HepG2 (cell line): ENCODE results near the gene IL22RA1. TPM values are rescaled to one million over a fixed set of nuclear protein-coding genes. Genes with fewer than 3 reads are reported as not detected.
A peak's percentile ranks its signal among the peaks of the same experiment; 100 is the strongest.

Source experiments
- ATF3 ChIP-seq: sonication (generic); formaldehyde crosslinking; IDR thresholded peaks from 2 replicates; pipeline ENCODE4 v1.4.0; 2020; ENCODE audit warnings: missing genetic modification reagents
- FOXK1 ChIP-seq: sonication (generic); formaldehyde crosslinking; IDR thresholded peaks from 2 replicates; pipeline ENCODE4 v1.4.0; 2020; ENCODE audit warnings: low read depth, missing genetic modification reagents, borderline replicate concordance
- GZF1 ChIP-seq: sonication (generic); formaldehyde crosslinking; IDR thresholded peaks from 2 replicates; pipeline ENCODE4 v1.5.1; 2020; ENCODE audit warnings: mild to moderate bottlenecking, missing genetic modification reagents
- JUN ChIP-seq: sonication (generic); formaldehyde crosslinking; IDR thresholded peaks from 2 replicates; pipeline ENCODE4 v1.4.0; 2020; ENCODE audit warnings: mild to moderate bottlenecking, missing genetic modification reagents
- KMT2B ChIP-seq: IDR thresholded peaks from 2 replicates; pipeline ENCODE4 v1.6.1; 2016; ENCODE audit warnings: missing genetic modification reagents, missing compliant biosample characterization
- MLX ChIP-seq: IDR thresholded peaks from 2 replicates; pipeline ENCODE4 v1.6.1; 2016
- RBFOX2 ChIP-seq: fragments of 200-400 bp; formaldehyde crosslinking; IDR thresholded peaks from 2 replicates; pipeline ENCODE4 v1.6.1; 2017; ENCODE audit warnings: low read depth, mild to moderate bottlenecking, low read length
- SETDB1 ChIP-seq: sonication (generic); formaldehyde crosslinking; IDR thresholded peaks from 2 replicates; pipeline ENCODE4 v1.5.1; 2020; ENCODE audit warnings: missing genetic modification reagents, mild to moderate bottlenecking, borderline replicate concordance
- SMYD3 ChIP-seq: sonication (generic); formaldehyde crosslinking; IDR thresholded peaks from 2 replicates; pipeline ENCODE4 v1.8.1; 2023; ENCODE audit warnings: mild to moderate bottlenecking, missing genetic modification reagents
- SP2 ChIP-seq: sonication (generic); formaldehyde crosslinking; IDR thresholded peaks from 2 replicates; pipeline ENCODE4 v1.5.1; 2020; ENCODE audit warnings: mild to moderate bottlenecking, missing genetic modification reagents
- ZBTB1 ChIP-seq: sonication (generic); formaldehyde crosslinking; IDR thresholded peaks from 2 replicates; pipeline ENCODE4 v1.4.0; 2020; ENCODE audit warnings: missing genetic modification reagents, borderline replicate concordance
- ZBTB38 ChIP-seq: sonication (generic); formaldehyde crosslinking; IDR thresholded peaks from 2 replicates; pipeline ENCODE4 v1.5.1; 2020; ENCODE audit warnings: mild to moderate bottlenecking, missing genetic modification reagents
- ZNF337 ChIP-seq: sonication (generic); formaldehyde crosslinking; IDR thresholded peaks from 2 replicates; pipeline ENCODE4 v1.5.1; 2020; ENCODE audit warnings: missing genetic modification reagents, low read depth, mild to moderate bottlenecking, borderline replicate concordance
- polyA plus RNA-seq, 8 experiments: library from polyadenylated mRNA; depleted of rRNA in 3 of 8; stranded (reverse) in 7 of 8; unstranded in 1 of 8; fragments of >200 nt; fragmentation: Illumina TruSeq in 4 of 8; extraction: Trizol in 4 of 8; gene quantifications; 2 replicates each; pipeline versions ENCODE4 v1.2.1 to v1.2.3, GENCODE V29; 2011 to 2016; ENCODE audit warnings: low read depth in 4 of 8, missing spikeins in 1 of 8, mixed read lengths in 1 of 8; ENCODE audit not compliant: insufficient read depth in 1 of 8
- total RNA-seq, 5 experiments: library from RNA; depleted of rRNA; stranded (reverse); fragments of >200 nt; fragmentation: Illumina TruSeq; extraction: Trizol; gene quantifications; 2 replicates each; pipeline ENCODE4 v1.2.3, GENCODE V29; 2016; ENCODE audit warnings: low read depth in 1 of 5
- TF ChIP-seq, protein P1 (sequence below): sonication (generic); formaldehyde crosslinking; IDR thresholded peaks from 2 replicates; pipeline ENCODE4 v1.5.0; 2020; ENCODE audit warnings: missing genetic modification reagents
- TF ChIP-seq, protein P2 (sequence below): sonication (generic); formaldehyde crosslinking; IDR thresholded peaks from 2 replicates; pipeline ENCODE4 v1.4.0; 2020; ENCODE audit warnings: missing genetic modification reagents
- TF ChIP-seq, protein P3 (sequence below): sonication (generic); formaldehyde crosslinking; IDR thresholded peaks from 2 replicates; pipeline ENCODE4 v1.4.0; 2020; ENCODE audit warnings: missing genetic modification reagents
- TF ChIP-seq, protein P4 (sequence below): sonication (generic); formaldehyde crosslinking; IDR thresholded peaks from 2 replicates; pipeline ENCODE4 v1.8.1; 2023; ENCODE audit warnings: missing genetic modification reagents, inconsistent platforms, borderline replicate concordance

Gene IL22RA1
- total and polyA plus RNA-seq, 2 of the 13 experiments (the other 11 are each of a cell fraction or from before 2014, with no cell fraction given): 4.4 to 10.2 TPM

DNA sequence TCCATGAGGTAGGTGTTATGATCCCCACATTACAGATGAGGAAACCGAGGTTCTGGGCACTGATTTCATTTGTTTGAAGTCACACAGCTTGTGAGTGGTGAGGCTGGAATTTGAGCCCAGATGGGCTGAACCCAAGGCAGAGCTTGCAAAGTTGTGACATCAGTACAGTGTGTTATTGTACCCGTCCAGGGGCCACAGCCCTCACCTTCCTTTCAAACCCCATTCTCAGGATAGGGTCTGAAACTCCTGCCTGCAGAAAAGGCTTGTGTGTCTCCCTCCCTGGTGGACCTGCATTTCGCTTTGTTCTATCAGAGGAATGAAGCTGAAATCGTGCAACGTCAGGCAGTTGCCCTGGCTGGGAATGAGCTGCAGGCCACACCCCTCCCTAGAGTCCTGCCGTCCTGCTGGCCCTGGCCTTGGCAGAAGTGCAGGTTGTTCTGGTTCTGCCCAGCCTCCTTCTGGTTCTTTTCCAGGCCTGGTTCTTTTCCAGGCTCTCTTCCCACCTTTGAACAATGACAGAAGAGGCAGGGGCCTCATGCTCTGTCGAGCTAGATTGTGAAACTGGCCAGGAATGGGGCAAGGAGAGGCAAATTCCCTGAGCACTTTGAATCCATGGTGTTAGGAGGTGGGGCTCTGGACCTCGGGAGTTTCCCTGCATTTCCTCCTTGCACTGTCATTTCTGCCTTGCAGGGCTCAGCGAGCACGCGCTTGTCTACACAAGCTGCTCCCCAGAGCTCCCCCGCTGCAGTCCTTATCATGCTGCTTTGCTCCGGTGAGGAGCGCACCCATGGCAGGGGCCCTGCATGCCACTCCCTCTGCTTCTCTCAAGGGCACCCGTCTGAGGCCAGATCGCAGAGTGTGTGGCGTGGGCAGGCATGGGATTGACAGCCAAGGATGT lies 22.8 kb downstream of the IL22RA1 start (continued):
- TF ChIP-seq, protein P1, sequence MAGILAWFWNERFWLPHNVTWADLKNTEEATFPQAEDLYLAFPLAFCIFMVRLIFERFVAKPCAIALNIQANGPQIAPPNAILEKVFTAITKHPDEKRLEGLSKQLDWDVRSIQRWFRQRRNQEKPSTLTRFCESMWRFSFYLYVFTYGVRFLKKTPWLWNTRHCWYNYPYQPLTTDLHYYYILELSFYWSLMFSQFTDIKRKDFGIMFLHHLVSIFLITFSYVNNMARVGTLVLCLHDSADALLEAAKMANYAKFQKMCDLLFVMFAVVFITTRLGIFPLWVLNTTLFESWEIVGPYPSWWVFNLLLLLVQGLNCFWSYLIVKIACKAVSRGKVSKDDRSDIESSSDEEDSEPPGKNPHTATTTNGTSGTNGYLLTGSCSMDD: no peak
- TF ChIP-seq RBFOX2 (no peak), MLX (CRISPR knock-in tag) (peak; percentile 91), GZF1 (CRISPR knock-in tag) (peak; percentile 75; the same call in 1 of the 2 replicates), ZNF337 (CRISPR knock-in tag) (0 out of 2 replicates have a peak, but pooled peaks have one; percentile 59), ZBTB1 (CRISPR knock-in tag) (no peak), JUN (CRISPR knock-in tag) (0 out of 2 replicates have a peak, but pooled peaks have one; percentile 17), FOXK1 (no peak), ZBTB38 (no peak), SP2 (CRISPR knock-in tag) (no peak), ATF3 (CRISPR knock-in tag) (no peak), KMT2B (CRISPR knock-in tag) (0 out of 2 replicates have a peak, but pooled peaks have one; percentile 45), SMYD3 (CRISPR knock-in tag) (no peak; the same call in 1 of the 2 replicates), SETDB1 (CRISPR knock-in tag) (no peak)
- TF ChIP-seq, protein P2, sequence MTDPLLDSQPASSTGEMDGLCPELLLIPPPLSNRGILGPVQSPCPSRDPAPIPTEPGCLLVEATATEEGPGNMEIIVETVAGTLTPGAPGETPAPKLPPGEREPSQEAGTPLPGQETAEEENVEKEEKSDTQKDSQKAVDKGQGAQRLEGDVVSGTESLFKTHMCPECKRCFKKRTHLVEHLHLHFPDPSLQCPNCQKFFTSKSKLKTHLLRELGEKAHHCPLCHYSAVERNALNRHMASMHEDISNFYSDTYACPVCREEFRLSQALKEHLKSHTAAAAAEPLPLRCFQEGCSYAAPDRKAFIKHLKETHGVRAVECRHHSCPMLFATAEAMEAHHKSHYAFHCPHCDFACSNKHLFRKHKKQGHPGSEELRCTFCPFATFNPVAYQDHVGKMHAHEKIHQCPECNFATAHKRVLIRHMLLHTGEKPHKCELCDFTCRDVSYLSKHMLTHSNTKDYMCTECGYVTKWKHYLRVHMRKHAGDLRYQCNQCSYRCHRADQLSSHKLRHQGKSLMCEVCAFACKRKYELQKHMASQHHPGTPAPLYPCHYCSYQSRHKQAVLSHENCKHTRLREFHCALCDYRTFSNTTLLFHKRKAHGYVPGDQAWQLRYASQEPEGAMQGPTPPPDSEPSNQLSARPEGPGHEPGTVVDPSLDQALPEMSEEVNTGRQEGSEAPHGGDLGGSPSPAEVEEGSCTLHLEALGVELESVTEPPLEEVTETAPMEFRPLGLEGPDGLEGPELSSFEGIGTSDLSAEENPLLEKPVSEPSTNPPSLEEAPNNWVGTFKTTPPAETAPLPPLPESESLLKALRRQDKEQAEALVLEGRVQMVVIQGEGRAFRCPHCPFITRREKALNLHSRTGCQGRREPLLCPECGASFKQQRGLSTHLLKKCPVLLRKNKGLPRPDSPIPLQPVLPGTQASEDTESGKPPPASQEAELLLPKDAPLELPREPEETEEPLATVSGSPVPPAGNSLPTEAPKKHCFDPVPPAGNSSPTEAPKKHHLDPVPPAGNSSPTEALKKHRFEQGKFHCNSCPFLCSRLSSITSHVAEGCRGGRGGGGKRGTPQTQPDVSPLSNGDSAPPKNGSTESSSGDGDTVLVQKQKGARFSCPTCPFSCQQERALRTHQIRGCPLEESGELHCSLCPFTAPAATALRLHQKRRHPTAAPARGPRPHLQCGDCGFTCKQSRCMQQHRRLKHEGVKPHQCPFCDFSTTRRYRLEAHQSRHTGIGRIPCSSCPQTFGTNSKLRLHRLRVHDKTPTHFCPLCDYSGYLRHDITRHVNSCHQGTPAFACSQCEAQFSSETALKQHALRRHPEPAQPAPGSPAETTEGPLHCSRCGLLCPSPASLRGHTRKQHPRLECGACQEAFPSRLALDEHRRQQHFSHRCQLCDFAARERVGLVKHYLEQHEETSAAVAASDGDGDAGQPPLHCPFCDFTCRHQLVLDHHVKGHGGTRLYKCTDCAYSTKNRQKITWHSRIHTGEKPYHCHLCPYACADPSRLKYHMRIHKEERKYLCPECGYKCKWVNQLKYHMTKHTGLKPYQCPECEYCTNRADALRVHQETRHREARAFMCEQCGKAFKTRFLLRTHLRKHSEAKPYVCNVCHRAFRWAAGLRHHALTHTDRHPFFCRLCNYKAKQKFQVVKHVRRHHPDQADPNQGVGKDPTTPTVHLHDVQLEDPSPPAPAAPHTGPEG (CRISPR knock-in tag): no peak
- TF ChIP-seq, protein P3, sequence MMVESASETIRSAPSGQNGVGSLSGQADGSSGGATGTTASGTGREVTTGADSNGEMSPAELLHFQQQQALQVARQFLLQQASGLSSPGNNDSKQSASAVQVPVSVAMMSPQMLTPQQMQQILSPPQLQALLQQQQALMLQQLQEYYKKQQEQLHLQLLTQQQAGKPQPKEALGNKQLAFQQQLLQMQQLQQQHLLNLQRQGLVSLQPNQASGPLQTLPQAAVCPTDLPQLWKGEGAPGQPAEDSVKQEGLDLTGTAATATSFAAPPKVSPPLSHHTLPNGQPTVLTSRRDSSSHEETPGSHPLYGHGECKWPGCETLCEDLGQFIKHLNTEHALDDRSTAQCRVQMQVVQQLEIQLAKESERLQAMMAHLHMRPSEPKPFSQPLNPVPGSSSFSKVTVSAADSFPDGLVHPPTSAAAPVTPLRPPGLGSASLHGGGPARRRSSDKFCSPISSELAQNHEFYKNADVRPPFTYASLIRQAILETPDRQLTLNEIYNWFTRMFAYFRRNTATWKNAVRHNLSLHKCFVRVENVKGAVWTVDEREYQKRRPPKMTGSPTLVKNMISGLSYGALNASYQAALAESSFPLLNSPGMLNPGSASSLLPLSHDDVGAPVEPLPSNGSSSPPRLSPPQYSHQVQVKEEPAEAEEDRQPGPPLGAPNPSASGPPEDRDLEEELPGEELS (CRISPR knock-in tag): peak; percentile 36; the same call in 1 of the 2 replicates
- TF ChIP-seq, protein P4, sequence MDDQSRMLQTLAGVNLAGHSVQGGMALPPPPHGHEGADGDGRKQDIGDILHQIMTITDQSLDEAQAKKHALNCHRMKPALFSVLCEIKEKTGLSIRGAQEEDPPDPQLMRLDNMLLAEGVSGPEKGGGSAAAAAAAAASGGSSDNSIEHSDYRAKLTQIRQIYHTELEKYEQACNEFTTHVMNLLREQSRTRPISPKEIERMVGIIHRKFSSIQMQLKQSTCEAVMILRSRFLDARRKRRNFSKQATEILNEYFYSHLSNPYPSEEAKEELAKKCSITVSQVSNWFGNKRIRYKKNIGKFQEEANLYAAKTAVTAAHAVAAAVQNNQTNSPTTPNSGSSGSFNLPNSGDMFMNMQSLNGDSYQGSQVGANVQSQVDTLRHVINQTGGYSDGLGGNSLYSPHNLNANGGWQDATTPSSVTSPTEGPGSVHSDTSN (CRISPR knock-in tag): no peak
